GM12878 (cell line): ENCODE measurements around the gene MPZL1. TPM values are rescaled to one million over a fixed set of nuclear protein-coding genes. Genes with fewer than 3 reads are reported as not detected.

Experiments used
- ATAC-seq: fragments of 200-7000 bp; cut with Tn5 transposase; 3 replicates; pipeline ENCODE4 v1.9.1; 2020; ENCODE audit warnings: mild to moderate bottlenecking, moderate library complexity
- BruUV-seq: library from RNA; stranded (reverse); fragments of 400-500 nt; replicated peaks from 2 replicates; lab custom pipeline; 2021; lab: Mats Ljungman, UMichigan
- CTCF ChIA-PET: fragments of 300-600 bp; sonication (Branson Sonifier 250); formaldehyde crosslinking; extraction: SDS; loops from one replicate; lab custom pipeline; 2021; ENCODE audit warnings: inconsistent platforms; lab: Yijun Ruan, JAX
- POLR2A ChIA-PET: fragments of 350-600 bp; formaldehyde crosslinking; extraction: SDS; loops from one replicate; lab custom pipeline; 2021; ENCODE audit warnings: inconsistent platforms; lab: Charles Lee
- RAD21 ChIA-PET: fragments of 300-600 bp; sonication (Branson Sonifier 250); formaldehyde crosslinking; loops from one replicate; lab custom pipeline; 2023; ENCODE audit warnings: antibody characterized with exemption; ENCODE audit not compliant: unreplicated experiment; lab: Charles Lee
- SMC1A ChIA-PET: fragments of 300-600 bp; sonication (Branson Sonifier 250); formaldehyde crosslinking; loops from one replicate; lab custom pipeline; 2023; ENCODE audit not compliant: unreplicated experiment, uncharacterized antibody; lab: Charles Lee
- DNase-seq: peaks from one replicate; pipeline ENCODE4 v3.0.0-alpha.2; 2011; ENCODE audit warnings: low read depth, low spot score
- FAIRE-seq: peaks from 3 replicates; lab custom pipeline; 2011; peaks lifted over from hg19 to GRCh38; lab: Jason Lieb, UNC
- H2AFZ ChIP-seq: 2 replicates; pipeline ENCODE4 v1.6.0; 2011; ENCODE audit warnings: low read depth, low read length, control low read depth; ENCODE audit not compliant: control insufficient read depth
- H3K27ac ChIP-seq: 2 replicates; pipeline ENCODE4 v1.5.1; 2011; ENCODE audit warnings: control low read depth; ENCODE audit not compliant: control insufficient read depth, insufficient read depth
- H3K27me3 ChIP-seq, 2 experiments: replicated peaks in 1 of 2; 2 replicates each; pipeline versions ENCODE4 v1.6.0 to v1.6.1; 2011; ENCODE audit warnings: low read length in 1 of 2; ENCODE audit not compliant: control insufficient read depth in 2 of 2, insufficient read depth in 2 of 2
- H3K36me3 ChIP-seq, 2 experiments: 2 replicates each; pipeline ENCODE4 v1.5.1; 2011; ENCODE audit warnings: low read length in 1 of 2; ENCODE audit not compliant: control insufficient read depth in 2 of 2, insufficient read depth in 2 of 2
- H3K4me1 ChIP-seq: 2 replicates; pipeline ENCODE4 v1.6.1; 2011; ENCODE audit warnings: mild to moderate bottlenecking, low read length, moderate library complexity, mixed read lengths; ENCODE audit not compliant: control insufficient read depth, insufficient read depth
- H3K4me2 ChIP-seq: 2 replicates; pipeline ENCODE4 v1.6.0; 2011; ENCODE audit warnings: control low read depth; ENCODE audit not compliant: control insufficient read depth, insufficient read depth
- H3K4me3 ChIP-seq: fragments of 200-600 bp; sonication (generic); 2 replicates; pipeline ENCODE4 v1.5.1; 2016
- H3K79me2 ChIP-seq: 2 replicates; pipeline ENCODE4 v1.6.0; 2011; ENCODE audit warnings: low read length; ENCODE audit not compliant: control insufficient read depth, insufficient read depth
- H3K9ac ChIP-seq: 2 replicates; pipeline ENCODE4 v1.8.0; 2011; ENCODE audit warnings: low read length, control low read depth, mixed read lengths; ENCODE audit not compliant: control insufficient read depth, insufficient read depth
- H3K9me3 ChIP-seq: replicated peaks from 3 replicates; pipeline ENCODE4 v1.5.1; 2011; ENCODE audit warnings: mild to moderate bottlenecking, low read length; ENCODE audit not compliant: control insufficient read depth, insufficient read depth
- H4K20me1 ChIP-seq: 2 replicates; pipeline ENCODE4 v1.6.0; 2011; ENCODE audit not compliant: control insufficient read depth, insufficient read depth
- BHLHE40 ChIP-seq, 2 experiments: fragments of 450-650 bp in 1 of 2; IDR thresholded peaks; 2 replicates each; pipeline ENCODE4 v1.6.1; 2011 to 2017; ENCODE audit warnings: low read depth in 2 of 2, borderline replicate concordance in 1 of 2, improper control_type of control experiment in 1 of 2, low read length in 1 of 2, mild to moderate bottlenecking in 1 of 2
- CHD1 ChIP-seq: IDR thresholded peaks from 2 replicates; pipeline ENCODE4 v1.6.1; 2012; ENCODE audit warnings: low read depth, low read length, improper control_type of control experiment
- CHD2 ChIP-seq: IDR thresholded peaks from 2 replicates; pipeline ENCODE4 v1.6.1; 2011; ENCODE audit warnings: low read depth, low read length, improper control_type of control experiment, borderline replicate concordance
- ELK1 ChIP-seq: IDR thresholded peaks from 2 replicates; pipeline ENCODE4 v1.6.1; 2012; ENCODE audit warnings: low read depth, low read length, improper control_type of control experiment
- EZH2 ChIP-seq: IDR thresholded peaks from 2 replicates; pipeline ENCODE4 v1.6.1; 2012; ENCODE audit warnings: low read depth, mild to moderate bottlenecking, control low read depth, inconsistent platforms, low read length, borderline replicate concordance; ENCODE audit not compliant: control insufficient read depth
- FOXM1 ChIP-seq: IDR thresholded peaks from 2 replicates; pipeline ENCODE4 v1.6.1; 2012; ENCODE audit warnings: low read depth, mild to moderate bottlenecking, inconsistent platforms, low read length, moderate library complexity
- NFYB ChIP-seq: IDR thresholded peaks from 2 replicates; pipeline ENCODE4 v1.6.1; 2011; ENCODE audit warnings: low read depth, mild to moderate bottlenecking, low read length, improper control_type of control experiment, moderate library complexity; ENCODE audit not compliant: insufficient read depth
- POU2F2 ChIP-seq: IDR thresholded peaks from 3 replicates; pipeline ENCODE4 v1.6.1; 2011; ENCODE audit warnings: low read depth, mild to moderate bottlenecking, low read length, borderline replicate concordance
- RAD21 ChIP-seq: IDR thresholded peaks from 2 replicates; pipeline ENCODE4 v1.6.1; 2011; ENCODE audit warnings: mild to moderate bottlenecking, low read depth, low read length, moderate library complexity; ENCODE audit not compliant: insufficient read depth
- RCOR1 ChIP-seq: conservative IDR thresholded peaks from 2 replicates; pipeline ENCODE4 v1.6.1; 2012; ENCODE audit warnings: low read depth, low read length, improper control_type of control experiment
- RUNX3 ChIP-seq: IDR thresholded peaks from 2 replicates; pipeline ENCODE4 v1.6.1; 2012; ENCODE audit warnings: low read length, inconsistent platforms
- SIX5 ChIP-seq: IDR thresholded peaks from 2 replicates; pipeline ENCODE4 v1.6.1; 2011; ENCODE audit warnings: mild to moderate bottlenecking, low read depth, low read length, moderate library complexity; ENCODE audit not compliant: severe bottlenecking
- TCF7 ChIP-seq: IDR thresholded peaks from 2 replicates; pipeline ENCODE4 v1.6.1; 2014; ENCODE audit warnings: antibody characterized with exemption, borderline replicate concordance
- USF2 ChIP-seq: IDR thresholded peaks from 2 replicates; pipeline ENCODE4 v1.6.1; 2011; ENCODE audit warnings: low read depth, low read length, improper control_type of control experiment, borderline replicate concordance
- ZBTB40 ChIP-seq: fragments of 450-650 bp; IDR thresholded peaks from 2 replicates; pipeline ENCODE4 v1.6.1; 2016; ENCODE audit warnings: mild to moderate bottlenecking, moderate library complexity, borderline replicate concordance
- ZNF622 ChIP-seq: fragments of 450-650 bp; IDR thresholded peaks from 2 replicates; pipeline ENCODE4 v1.6.1; 2017; ENCODE audit warnings: mild to moderate bottlenecking, inconsistent platforms
- ZSCAN29 ChIP-seq: fragments of 450-650 bp; IDR thresholded peaks from 2 replicates; pipeline ENCODE4 v1.6.1; 2017; ENCODE audit warnings: mild to moderate bottlenecking, moderate library complexity
- whole genome bisulfite sequencing: methylation state at CpG from one replicate; pipeline ENCODE4 v1.1.6; 2016; ENCODE audit warnings: low lambda C conversion rate; ENCODE audit not compliant: insufficient replicate concordance, insufficient coverage; ENCODE audit errors: missing lambda C conversion rate; 5-methylcytosine and 5-hydroxymethylcytosine counted together
- in situ Hi-C: fragments of 300-500 bp; cut with MboI; formaldehyde crosslinking; loops from 9 replicates; pipeline ENCODE4 v1.14.3; 2018; ENCODE audit warnings: mixed read lengths
- intact Hi-C: fragments of 100-400 bp; cut with micrococcal nuclease; formaldehyde crosslinking; loops from one replicate; pipeline ENCODE4 v1.14.2; 2022; ENCODE audit not compliant: unreplicated experiment
- polyA plus RNA-seq, 11 experiments: library from polyadenylated mRNA; depleted of rRNA in 4 of 11; unstranded in 6 of 11; stranded (reverse) in 5 of 11; fragments of >200 nt; fragmentation: Nextera tagmentation in 4 of 11; fragmentation: Illumina TruSeq in 1 of 11; extraction: Ambion mirVana in 4 of 11; extraction: Trizol in 1 of 11; gene quantifications; 1 replicate in 1 of 11; 2 replicates in 10 of 11; pipeline versions ENCODE4 v1.2.1 to v1.2.3, GENCODE V29; 2011 to 2016; ENCODE audit warnings: inconsistent platforms in 2 of 11, missing spikeins in 2 of 11, low read depth in 1 of 11
- total RNA-seq, 4 experiments: library from RNA; depleted of rRNA in 3 of 4; stranded (reverse); fragments of >200 nt in 3 of 4; fragmentation: Illumina TruSeq in 1 of 4; extraction: Trizol in 1 of 4; gene quantifications; 2 replicates each; pipeline versions ENCODE4 v1.2.1 to v1.2.3, GENCODE V29; 2013 to 2021

Gene MPZL1
- total and polyA plus RNA-seq, 10 of the 15 experiments (the other 5 are each of a cell fraction or from before 2014, with no cell fraction given) = 9.8 to 60.9 (median 45.9) TPM

- ChIA-PET SMC1A (interaction anchor here (0.7 to 5.0 kb wide), 49 partner anchors 10 to 1128 kb away, joined by 3 to 215 read pairs (median 5); partner anchors contain the start of gene CREG1), RAD21 (interaction anchor here (0.8 to 3.9 kb wide), 38 partner anchors 10 to 420 kb away, joined by 3 to 182 read pairs (median 6); partner anchors contain the start of gene CREG1), POLR2A (interaction anchor here (0.7 to 2.6 kb wide), 7 partner anchors 18 to 135 kb away, joined by 3 to 28 read pairs (median 6); partner anchors contain the start of genes CREG1 and RCSD1), CTCF (interaction anchor here (0.6 to 3.9 kb wide), 66 partner anchors 9 to 424 kb away, joined by 3 to 255 read pairs (median 4); partner anchors contain the start of genes CD247 and CREG1)
- in situ Hi-C loops = loop anchor here (5.0 kb wide), 1 partner anchor 86 kb away; no protein-coding TSS in a partner anchor
- TSS peak; percentile 8 for BruUV-seq
- Histone ChIP-seq H2AFZ (no peak overlapping the region), H3K36me3 (peaks cover 12 to 55% of the 10 kb centered on the region in 2 experiments), H4K20me1 (no peaks in the 10 kb centered on the region), H3K4me2 (0 out of 2 replicates have a peak overlapping the region, but pooled peaks have one; percentile 7), H3K9ac (no peak overlapping the region), H3K79me2 (no peaks in the 10 kb centered on the region; the same call in 1 of the 2 replicates), H3K4me3 (no peak overlapping the region), H3K4me1 (peaks cover 9% of the 10 kb centered on the region), H3K27me3 (no peaks in the 10 kb centered on the region), H3K27ac (peak overlapping the region; percentile 30; the same call in 1 of the 2 replicates), H3K9me3 (no peaks in the 10 kb centered on the region)
- peak; percentile 80 for DNase-seq
- WGBS = 16% methylated on average over 7 of the region's 7 CpGs
- intact Hi-C loops = loop anchor here (1.0 to 5.0 kb wide), 4 partner anchors 55 to 231 kb away; no protein-coding TSS in a partner anchor
- peak; percentile 90 for ATAC-seq
- FAIRE-seq = peak; percentile 98
- no peak for TF ChIP-seq NFYB
- TF ChIP-seq RCOR1 = no peak
- TF ChIP-seq ELK1 = no peak
- TF ChIP-seq USF2 = no peak
- TF ChIP-seq CHD2 = no peak
- TF ChIP-seq FOXM1 = peak; percentile 73; the same call in 1 of the 2 replicates
- peak; percentile 58; the same call in 1 of the 3 replicates for TF ChIP-seq POU2F2
- TF ChIP-seq RAD21 = peak; percentile 99
- TF ChIP-seq ZBTB40 = no peak
- no peak for TF ChIP-seq CHD1
- TF ChIP-seq ZNF622 = no peak
- no peak for TF ChIP-seq ZSCAN29
- TF ChIP-seq SIX5 = no peak
- TF ChIP-seq RUNX3 = no peak; the same call in 1 of the 2 replicates
- no peak for TF ChIP-seq BHLHE40 (IDR thresholded peaks at IDR 0.05; ENCODE audit: borderline replicate concordance in 1 of 2, low read depth in 2 of 2, low read length in 1 of 2)
- TF ChIP-seq EZH2 = no peak
- no peak for TF ChIP-seq TCF7
Measured at GRCh38 chr1:167687919-167688519, 33.8 kb upstream of the MPZL1 start.
